Ramos (cell line): Measurements from ENCODE around the gene PBX4.
"Not testable (repeated sequence)": the region's sequence is repeated elsewhere in the genome, so short reads cannot be mapped to it uniquely, and the experiment has no call there.

Experiments
- in situ Hi-C: fragments of 300-500 bp; cut with MboI; formaldehyde crosslinking; loops from one replicate; pipeline ENCODE4 v1.14.3; 2022; ENCODE audit warnings: low sequenced_read_pairs; ENCODE audit not compliant: unreplicated experiment

PBX4 gene

DNA sequence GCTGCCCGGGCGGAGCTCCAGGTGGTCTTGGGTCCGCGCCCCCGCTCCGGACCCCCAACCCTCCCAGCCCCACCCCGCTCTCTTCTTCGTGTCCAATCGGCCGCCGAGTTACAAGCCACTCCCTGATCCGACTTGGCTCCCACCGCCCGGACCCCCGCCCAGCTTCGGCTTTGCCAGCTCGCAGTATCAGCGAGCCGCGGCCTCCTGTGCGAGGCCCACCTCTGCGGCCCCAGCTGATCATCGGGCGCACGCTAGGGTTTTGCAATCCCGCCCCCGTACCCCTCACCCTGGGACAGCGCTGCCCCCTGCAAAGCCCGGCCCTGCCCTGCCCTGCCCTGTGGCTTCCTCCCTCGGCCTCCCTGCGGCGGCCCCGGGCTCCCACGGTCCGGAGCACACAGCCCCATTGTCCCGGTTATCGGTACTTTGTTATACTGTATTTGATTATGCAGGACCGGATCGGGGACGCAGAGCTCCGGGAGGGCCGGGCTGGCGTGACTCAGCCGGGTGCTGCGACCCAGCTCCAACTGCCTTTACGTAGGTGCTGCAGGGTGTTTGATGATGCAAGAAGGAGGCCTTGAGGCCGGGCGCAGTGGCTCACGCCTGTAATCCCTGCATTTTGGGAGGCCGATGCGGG lies 10.1 kb upstream of the PBX4 start:
- in situ Hi-C loops = no loop called here

- in situ Hi-C loops = no loop called here
These were observed 9.4 kb upstream of the PBX4 start, which contains the start of gene LPAR2 for GRCh38 chr19:19627621-19628500. Gene LPAR2, minus strand, starts transcription at chr19:19628220. Its CDS starts 945 bp downstream, at chr19:19627275.

- in situ Hi-C loops = no loop called here
These were observed 8.3 kb upstream of the PBX4 start for GRCh38 chr19:19626516-19627472.

- in situ Hi-C loops = no loop called here
These were observed 5.6 kb upstream of the PBX4 start for GRCh38 chr19:19624032-19624570.

GRCh38 chr19:19623383-19623782 lies 4.9 kb upstream of the PBX4 start:
- in situ Hi-C loops = no loop called here

GRCh38 chr19:19619849-19620210 lies 1.3 kb upstream of the PBX4 start:
- in situ Hi-C loops = no loop called here

DNA sequence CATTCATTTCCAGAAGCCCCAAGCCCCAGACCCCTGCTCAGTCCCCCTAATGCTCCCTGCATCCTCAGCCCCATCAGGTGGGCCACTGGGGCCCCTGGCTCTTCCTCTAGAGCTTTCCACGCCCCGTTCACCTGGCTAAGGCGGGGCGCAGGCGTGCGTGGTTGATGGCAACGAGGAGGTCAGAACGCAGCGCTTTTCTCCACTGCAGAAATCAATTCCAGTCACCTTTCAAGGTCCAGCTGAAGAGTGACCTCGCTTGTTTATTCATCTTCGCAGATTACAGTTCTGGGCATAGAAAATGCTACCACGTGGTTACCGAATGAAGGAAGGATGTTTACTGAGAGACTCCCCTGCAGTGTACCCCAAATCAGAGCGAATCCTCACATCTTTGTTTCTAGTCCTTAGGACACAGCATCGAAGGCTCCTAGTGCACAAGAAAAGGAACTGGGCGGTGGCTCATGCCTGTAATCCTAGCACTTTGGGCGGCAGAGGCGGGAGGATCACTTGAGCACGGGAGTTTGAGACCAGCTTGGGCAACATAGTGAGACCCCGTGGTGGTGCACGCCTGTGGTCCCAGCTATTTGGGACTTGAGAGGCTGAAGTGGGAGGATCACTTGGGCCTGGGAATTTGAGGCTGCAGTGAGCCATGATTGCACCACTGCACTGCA lies 828 bp upstream of the PBX4 start:
- in situ Hi-C loops = no loop called here

DNA sequence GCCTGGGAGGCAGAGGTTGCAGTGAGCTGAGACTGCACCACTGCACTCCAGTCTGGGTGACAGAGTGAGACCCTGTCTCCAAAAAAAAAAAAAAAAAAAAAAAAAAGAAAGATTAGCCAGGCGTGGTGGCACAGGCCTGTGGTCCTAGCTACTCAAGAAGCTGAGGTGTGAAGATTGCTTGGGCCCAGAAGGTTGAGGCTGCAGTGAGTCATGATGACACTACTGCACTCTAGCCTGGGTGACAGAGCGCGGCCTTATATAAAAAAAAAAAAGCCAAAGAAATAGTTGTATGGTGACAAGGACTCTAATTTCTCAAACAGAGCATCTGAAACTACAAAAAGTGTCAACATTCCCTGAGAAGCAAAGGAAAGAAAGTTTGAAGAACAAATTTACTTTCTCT lies 3.4 kb downstream of the PBX4 start:
- in situ Hi-C loops = no loop called here

- in situ Hi-C loops = no loop called here
These were observed 5.0 kb downstream of the PBX4 start for GRCh38 chr19:19613506-19613905.

GRCh38 chr19:19610376-19611202 lies 7.9 kb downstream of the PBX4 start:
- in situ Hi-C loops = no loop called here

DNA sequence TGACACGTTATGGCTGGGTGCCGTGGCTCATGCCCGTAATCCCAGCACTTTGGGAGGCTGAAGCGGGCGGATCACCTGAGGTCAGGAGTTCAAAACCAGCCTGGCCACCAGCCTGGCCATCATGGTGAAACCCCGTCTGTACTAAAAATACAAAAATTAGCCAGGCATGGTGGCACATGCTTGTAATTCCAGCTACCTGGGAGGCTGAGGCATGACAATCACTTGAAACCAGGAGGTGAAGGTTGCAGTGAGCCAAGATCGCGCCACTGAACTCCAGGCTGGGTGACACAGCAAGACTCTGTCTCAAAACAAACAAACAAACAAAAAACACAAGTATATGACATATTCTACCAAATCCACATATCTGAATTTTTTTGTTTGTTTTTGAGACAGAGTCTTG lies 11.8 kb downstream of the PBX4 start:
- in situ Hi-C loops = not testable (repeated sequence)

GRCh38 chr19:19606021-19606420 lies 12.5 kb downstream of the PBX4 start:
- in situ Hi-C loops = no loop called here

DNA sequence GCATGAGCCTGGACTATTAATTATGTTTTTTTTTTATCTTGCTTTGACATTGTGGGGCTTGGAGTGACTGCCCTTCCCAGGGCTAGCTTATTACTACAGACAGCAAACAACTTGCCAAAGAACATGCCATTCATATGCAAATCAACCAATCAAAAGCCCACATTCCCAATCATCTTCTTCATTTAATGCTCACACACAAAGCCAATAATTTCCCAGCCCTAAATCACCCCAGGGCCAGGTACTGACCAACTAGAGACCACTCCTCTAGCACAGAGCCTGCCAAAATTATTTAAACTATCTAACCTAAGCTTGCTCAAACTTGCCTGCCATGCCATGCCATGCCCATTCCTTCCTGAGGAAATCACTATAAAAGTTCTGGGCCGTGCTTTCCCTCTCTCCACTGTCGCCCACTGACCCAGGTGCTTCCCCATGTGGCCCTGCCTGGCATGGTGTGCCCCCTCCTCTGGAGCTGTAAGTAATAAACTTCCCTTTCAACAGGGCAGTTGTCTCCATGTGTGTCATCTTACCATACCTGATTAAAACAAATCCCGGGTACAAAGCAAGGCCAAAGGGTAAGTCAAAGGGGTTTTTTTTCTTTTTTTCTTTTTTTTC lies 15.7 kb downstream of the PBX4 start:
- in situ Hi-C loops = no loop called here

GRCh38 chr19:19602136-19602712 lies 16.3 kb downstream of the PBX4 start:
- in situ Hi-C loops = no loop called here

GRCh38 chr19:19600793-19601330 lies 17.6 kb downstream of the PBX4 start:
- in situ Hi-C loops = no loop called here

GRCh38 chr19:19598728-19599451 lies 19.6 kb downstream of the PBX4 start:
- in situ Hi-C loops = not testable (repeated sequence)

DNA sequence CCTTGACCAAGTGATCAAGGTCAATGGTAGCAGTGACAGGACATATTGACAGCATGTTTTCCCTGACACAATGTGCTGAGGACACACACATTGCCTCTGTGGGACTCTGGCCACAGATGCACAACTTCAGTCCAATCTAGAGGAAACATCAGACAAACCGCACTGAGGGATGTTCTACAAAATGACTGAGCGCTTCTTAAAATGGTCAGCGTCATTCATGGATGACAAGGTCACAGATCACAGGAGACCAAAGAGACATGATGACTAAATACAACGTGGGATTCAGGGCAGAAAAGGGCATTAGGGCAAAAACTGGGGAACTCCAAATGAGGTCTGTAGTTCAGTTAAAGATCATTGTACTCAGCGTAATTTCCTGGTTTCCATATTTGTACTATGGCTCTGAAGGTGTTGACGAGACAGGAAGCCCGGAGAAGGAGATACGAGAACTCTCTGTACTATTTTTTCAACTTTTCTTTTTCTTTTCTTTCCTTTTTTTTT lies 20.6 kb downstream of the PBX4 start:
- in situ Hi-C loops = no loop called here
